Measurements from ENCODE around the gene ARHGEF16.

The ARHGEF16 gene

DNA sequence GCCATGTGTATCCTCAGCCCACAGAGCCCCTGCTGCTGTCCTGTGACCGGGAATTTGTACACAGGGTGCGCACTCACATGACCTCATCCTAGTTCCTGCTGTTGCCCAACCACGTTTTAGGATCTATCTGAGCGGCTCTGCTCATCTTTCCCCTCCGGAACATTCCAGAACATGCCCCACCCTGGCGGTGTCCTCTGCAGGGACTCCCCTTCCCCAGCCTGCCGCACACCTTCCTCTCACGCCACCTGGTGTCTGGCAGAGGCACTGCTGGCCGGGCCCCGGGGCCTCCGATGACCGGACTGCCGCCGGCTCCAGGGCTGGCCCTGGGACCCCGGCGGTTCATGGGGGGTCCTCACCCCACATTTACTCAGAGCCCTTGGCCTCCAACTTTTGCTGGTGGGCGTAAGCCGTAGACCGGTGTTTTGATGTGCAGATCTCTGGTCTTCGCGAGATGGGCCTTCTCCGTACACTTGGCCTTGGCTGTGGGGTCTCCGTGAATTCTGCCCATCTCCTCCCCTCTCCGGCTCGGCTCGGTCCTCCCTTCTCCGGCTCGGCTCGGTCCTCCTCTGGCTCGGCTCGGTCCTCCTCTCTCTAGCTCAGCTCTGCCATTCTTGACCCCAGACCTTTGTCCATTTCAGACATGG lies 29.5 kb downstream of the ARHGEF16 start (continued):
- TF ChIP-seq ZNF404 (tag by site-specific recombination; IDR thresholded peaks at IDR 0.05) (no peak), ZEB2 (tag by site-specific recombination; IDR thresholded peaks at IDR 0.05) (no peak), KLF1 (tag by site-specific recombination; IDR thresholded peaks at IDR 0.05) (0 out of 2 replicates have a peak, but pooled peaks have one; percentile 29), ZNF311 (tag by site-specific recombination; IDR thresholded peaks at IDR 0.05; ENCODE audit: borderline replicate concordance) (no peak), KLF7 (tag by site-specific recombination; IDR thresholded peaks at IDR 0.05; ENCODE audit: borderline replicate concordance) (peak; percentile 31; the same call in 1 of the 2 replicates), KLF8 (tag by site-specific recombination; IDR thresholded peaks at IDR 0.05) (peak; percentile 46; the same call in 1 of the 2 replicates)
- TF ChIP-seq, protein P1, sequence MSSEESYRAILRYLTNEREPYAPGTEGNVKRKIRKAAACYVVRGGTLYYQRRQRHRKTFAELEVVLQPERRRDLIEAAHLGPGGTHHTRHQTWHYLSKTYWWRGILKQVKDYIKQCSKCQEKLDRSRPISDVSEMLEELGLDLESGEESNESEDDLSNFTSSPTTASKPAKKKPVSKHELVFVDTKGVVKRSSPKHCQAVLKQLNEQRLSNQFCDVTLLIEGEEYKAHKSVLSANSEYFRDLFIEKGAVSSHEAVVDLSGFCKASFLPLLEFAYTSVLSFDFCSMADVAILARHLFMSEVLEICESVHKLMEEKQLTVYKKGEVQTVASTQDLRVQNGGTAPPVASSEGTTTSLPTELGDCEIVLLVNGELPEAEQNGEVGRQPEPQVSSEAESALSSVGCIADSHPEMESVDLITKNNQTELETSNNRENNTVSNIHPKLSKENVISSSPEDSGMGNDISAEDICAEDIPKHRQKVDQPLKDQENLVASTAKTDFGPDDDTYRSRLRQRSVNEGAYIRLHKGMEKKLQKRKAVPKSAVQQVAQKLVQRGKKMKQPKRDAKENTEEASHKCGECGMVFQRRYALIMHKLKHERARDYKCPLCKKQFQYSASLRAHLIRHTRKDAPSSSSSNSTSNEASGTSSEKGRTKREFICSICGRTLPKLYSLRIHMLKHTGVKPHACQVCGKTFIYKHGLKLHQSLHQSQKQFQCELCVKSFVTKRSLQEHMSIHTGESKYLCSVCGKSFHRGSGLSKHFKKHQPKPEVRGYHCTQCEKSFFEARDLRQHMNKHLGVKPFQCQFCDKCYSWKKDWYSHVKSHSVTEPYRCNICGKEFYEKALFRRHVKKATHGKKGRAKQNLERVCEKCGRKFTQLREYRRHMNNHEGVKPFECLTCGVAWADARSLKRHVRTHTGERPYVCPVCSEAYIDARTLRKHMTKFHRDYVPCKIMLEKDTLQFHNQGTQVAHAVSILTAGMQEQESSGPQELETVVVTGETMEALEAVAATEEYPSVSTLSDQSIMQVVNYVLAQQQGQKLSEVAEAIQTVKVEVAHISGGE (tag by site-specific recombination; conservative IDR thresholded peaks at IDR 0.05; ENCODE audit: low read depth): no peak

DNA sequence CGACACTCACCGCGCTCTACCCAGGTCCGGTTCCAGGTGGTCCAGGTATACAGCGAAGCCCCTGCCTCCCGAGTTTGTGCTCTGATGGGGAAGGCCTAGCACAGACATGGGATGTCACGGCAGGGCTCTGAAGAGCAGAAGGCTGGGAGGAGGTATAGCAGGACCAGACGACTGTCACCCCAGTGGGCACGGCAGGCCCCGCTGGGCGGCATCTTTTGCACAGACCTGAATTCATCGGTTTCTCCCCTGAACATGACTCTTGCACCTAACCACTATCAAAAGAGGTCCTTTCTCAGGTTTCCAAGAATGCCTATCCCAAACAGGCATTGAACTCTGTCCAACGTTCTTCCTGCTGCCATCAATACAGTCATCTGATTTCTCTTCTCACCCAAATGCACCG lies 30.6 kb downstream of the ARHGEF16 start:
- no peaks in the 10 kb centered on the region for H3K9me3 ChIP-seq (ENCODE audit: control insufficient read depth, insufficient read depth, low read depth, low read length)
- H3K4me3 ChIP-seq (ENCODE audit: low read depth, low read length): no peak overlapping the region
- CTCF ChIA-PET: interaction anchor here (0.6 to 3.0 kb wide), 17 partner anchors 12 to 384 kb away, joined by 3 to 51 read pairs (median 3); partner anchors contain the start of gene LRRC47
- POLR2A ChIA-PET: no interaction called here
- no peaks in the 10 kb centered on the region for H3K36me3 ChIP-seq (ENCODE audit: control insufficient read depth in 2 of 2, insufficient read depth in 1 of 2, low read length in 2 of 2)
- no peak overlapping the region for H3K27ac ChIP-seq (ENCODE audit: extremely low read depth, low read depth, low read length)
- no peaks in the 10 kb centered on the region for H3K4me1 ChIP-seq (ENCODE audit: control insufficient read depth, insufficient read depth, low read length)
- TF ChIP-seq ZNF248 (tag by site-specific recombination; IDR thresholded peaks at IDR 0.05) (no peak), KLF7 (tag by site-specific recombination; IDR thresholded peaks at IDR 0.05; ENCODE audit: borderline replicate concordance) (no peak), ZNF404 (tag by site-specific recombination; IDR thresholded peaks at IDR 0.05) (no peak), OVOL3 (tag by site-specific recombination; IDR thresholded peaks at IDR 0.05) (no peak), ZNF555 (tag by site-specific recombination; conservative IDR thresholded peaks at IDR 0.05) (no peak), ZNF624 (tag by site-specific recombination; IDR thresholded peaks at IDR 0.05) (no peak), ZNF510 (tag by site-specific recombination; IDR thresholded peaks at IDR 0.05; ENCODE audit: insufficient replicate concordance) (no peak), ZNF169 (tag by site-specific recombination; IDR thresholded peaks at IDR 0.05) (no peak), RBAK (tag by site-specific recombination; IDR thresholded peaks at IDR 0.05) (no peak)
- TF ChIP-seq, protein P2, sequence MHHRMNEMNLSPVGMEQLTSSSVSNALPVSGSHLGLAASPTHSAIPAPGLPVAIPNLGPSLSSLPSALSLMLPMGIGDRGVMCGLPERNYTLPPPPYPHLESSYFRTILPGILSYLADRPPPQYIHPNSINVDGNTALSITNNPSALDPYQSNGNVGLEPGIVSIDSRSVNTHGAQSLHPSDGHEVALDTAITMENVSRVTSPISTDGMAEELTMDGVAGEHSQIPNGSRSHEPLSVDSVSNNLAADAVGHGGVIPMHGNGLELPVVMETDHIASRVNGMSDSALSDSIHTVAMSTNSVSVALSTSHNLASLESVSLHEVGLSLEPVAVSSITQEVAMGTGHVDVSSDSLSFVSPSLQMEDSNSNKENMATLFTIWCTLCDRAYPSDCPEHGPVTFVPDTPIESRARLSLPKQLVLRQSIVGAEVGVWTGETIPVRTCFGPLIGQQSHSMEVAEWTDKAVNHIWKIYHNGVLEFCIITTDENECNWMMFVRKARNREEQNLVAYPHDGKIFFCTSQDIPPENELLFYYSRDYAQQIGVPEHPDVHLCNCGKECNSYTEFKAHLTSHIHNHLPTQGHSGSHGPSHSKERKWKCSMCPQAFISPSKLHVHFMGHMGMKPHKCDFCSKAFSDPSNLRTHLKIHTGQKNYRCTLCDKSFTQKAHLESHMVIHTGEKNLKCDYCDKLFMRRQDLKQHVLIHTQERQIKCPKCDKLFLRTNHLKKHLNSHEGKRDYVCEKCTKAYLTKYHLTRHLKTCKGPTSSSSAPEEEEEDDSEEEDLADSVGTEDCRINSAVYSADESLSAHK (tag by site-specific recombination; IDR thresholded peaks at IDR 0.05): no peak
- TF ChIP-seq, protein P3, sequence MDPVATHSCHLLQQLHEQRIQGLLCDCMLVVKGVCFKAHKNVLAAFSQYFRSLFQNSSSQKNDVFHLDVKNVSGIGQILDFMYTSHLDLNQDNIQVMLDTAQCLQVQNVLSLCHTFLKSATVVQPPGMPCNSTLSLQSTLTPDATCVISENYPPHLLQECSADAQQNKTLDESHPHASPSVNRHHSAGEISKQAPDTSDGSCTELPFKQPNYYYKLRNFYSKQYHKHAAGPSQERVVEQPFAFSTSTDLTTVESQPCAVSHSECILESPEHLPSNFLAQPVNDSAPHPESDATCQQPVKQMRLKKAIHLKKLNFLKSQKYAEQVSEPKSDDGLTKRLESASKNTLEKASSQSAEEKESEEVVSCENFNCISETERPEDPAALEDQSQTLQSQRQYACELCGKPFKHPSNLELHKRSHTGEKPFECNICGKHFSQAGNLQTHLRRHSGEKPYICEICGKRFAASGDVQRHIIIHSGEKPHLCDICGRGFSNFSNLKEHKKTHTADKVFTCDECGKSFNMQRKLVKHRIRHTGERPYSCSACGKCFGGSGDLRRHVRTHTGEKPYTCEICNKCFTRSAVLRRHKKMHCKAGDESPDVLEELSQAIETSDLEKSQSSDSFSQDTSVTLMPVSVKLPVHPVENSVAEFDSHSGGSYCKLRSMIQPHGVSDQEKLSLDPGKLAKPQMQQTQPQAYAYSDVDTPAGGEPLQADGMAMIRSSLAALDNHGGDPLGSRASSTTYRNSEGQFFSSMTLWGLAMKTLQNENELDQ (tag by site-specific recombination; IDR thresholded peaks at IDR 0.05; ENCODE audit: low read depth): no peak
- TF ChIP-seq, protein P4, sequence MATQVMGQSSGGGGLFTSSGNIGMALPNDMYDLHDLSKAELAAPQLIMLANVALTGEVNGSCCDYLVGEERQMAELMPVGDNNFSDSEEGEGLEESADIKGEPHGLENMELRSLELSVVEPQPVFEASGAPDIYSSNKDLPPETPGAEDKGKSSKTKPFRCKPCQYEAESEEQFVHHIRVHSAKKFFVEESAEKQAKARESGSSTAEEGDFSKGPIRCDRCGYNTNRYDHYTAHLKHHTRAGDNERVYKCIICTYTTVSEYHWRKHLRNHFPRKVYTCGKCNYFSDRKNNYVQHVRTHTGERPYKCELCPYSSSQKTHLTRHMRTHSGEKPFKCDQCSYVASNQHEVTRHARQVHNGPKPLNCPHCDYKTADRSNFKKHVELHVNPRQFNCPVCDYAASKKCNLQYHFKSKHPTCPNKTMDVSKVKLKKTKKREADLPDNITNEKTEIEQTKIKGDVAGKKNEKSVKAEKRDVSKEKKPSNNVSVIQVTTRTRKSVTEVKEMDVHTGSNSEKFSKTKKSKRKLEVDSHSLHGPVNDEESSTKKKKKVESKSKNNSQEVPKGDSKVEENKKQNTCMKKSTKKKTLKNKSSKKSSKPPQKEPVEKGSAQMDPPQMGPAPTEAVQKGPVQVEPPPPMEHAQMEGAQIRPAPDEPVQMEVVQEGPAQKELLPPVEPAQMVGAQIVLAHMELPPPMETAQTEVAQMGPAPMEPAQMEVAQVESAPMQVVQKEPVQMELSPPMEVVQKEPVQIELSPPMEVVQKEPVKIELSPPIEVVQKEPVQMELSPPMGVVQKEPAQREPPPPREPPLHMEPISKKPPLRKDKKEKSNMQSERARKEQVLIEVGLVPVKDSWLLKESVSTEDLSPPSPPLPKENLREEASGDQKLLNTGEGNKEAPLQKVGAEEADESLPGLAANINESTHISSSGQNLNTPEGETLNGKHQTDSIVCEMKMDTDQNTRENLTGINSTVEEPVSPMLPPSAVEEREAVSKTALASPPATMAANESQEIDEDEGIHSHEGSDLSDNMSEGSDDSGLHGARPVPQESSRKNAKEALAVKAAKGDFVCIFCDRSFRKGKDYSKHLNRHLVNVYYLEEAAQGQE (tag by site-specific recombination; IDR thresholded peaks at IDR 0.05): no peak
- TF ChIP-seq, protein P5, sequence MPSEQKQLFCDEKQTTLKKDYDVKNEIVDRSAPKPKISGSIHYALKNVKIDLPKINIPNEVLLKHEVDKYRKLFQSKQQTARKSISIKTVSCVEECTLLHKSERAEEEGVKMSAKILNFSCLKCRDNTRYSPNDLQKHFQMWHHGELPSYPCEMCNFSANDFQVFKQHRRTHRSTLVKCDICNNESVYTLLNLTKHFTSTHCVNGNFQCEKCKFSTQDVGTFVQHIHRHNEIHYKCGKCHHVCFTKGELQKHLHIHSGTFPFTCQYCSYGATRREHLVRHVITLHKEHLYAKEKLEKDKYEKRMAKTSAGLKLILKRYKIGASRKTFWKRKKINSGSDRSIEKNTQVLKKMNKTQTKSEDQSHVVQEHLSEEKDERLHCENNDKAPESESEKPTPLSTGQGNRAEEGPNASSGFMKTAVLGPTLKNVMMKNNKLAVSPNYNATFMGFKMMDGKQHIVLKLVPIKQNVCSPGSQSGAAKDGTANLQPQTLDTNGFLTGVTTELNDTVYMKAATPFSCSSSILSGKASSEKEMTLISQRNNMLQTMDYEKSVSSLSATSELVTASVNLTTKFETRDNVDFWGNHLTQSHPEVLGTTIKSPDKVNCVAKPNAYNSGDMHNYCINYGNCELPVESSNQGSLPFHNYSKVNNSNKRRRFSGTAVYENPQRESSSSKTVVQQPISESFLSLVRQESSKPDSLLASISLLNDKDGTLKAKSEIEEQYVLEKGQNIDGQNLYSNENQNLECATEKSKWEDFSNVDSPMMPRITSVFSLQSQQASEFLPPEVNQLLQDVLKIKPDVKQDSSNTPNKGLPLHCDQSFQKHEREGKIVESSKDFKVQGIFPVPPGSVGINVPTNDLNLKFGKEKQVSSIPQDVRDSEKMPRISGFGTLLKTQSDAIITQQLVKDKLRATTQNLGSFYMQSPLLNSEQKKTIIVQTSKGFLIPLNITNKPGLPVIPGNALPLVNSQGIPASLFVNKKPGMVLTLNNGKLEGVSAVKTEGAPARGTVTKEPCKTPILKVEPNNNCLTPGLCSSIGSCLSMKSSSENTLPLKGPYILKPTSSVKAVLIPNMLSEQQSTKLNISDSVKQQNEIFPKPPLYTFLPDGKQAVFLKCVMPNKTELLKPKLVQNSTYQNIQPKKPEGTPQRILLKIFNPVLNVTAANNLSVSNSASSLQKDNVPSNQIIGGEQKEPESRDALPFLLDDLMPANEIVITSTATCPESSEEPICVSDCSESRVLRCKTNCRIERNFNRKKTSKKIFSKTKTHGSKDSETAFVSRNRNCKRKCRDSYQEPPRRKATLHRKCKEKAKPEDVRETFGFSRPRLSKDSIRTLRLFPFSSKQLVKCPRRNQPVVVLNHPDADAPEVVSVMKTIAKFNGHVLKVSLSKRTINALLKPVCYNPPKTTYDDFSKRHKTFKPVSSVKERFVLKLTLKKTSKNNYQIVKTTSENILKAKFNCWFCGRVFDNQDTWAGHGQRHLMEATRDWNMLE (tag by site-specific recombination; conservative IDR thresholded peaks at IDR 0.05; ENCODE audit: low read depth): no peak
